SIG-M5 (cell line): Measurements from ENCODE around the gene CENPF.
"Not testable (repeated sequence)": the region's sequence is repeated elsewhere in the genome, so short reads cannot be mapped to it uniquely, and the experiment has no call there.

Experiments used
- DNase-seq: peaks from one replicate; lab custom pipeline; 2025; lab: John Stamatoyannopoulos, UW

CENPF gene

DNA sequence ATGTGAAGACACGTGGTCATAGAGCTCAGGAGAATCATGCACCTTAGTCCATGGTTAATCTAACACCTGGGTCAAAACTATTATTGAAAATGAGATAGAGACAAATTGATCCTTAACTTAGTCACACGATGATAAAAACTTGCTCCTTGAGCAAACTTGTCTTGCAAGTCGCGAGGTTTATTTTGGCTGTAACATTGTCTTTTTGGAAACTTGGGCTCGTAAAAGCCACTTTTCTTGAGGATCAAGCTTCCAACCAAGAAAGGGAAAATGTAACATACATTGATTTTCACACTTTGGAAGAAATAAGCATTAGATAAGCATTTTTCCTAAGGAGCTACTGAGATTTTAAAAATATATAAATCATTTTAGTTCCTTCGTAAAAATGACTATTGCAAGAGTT, 19.9 kb upstream of the CENPF start:
- no peak for DNase-seq

DNA sequence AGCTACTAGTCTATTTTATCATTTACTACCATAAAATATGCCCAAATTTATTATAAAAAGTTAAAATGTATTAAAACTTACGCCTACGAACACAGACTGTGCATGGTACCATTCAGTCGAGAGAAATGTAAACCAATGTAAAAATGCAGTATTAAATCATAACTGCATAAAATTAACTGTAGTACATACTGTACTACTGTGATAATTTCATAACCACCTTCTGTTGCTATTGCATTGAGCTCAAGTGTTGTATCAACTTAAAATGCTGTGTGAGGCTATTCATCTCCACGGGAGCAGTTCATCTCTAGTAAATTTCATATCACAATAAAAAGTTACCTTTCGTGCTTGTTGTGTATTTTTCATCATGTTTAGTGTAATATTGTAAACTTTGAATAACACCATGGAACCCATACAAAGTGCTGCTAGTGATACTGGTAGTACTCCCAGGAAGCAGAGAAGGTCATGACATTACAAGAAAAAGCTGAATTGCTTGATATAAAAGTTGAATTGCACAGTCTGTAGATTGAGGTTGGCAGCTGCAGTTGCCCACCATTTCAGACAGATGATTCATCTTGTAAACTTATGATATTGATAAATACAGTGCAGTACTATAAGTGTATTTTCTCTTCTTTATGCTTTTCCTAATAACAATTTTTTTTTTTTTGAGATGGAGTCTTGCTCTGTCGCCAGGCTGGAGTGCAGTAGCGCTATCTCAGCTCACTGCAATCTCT, 19.0 kb upstream of the CENPF start:
- DNase-seq: no peak

DNA sequence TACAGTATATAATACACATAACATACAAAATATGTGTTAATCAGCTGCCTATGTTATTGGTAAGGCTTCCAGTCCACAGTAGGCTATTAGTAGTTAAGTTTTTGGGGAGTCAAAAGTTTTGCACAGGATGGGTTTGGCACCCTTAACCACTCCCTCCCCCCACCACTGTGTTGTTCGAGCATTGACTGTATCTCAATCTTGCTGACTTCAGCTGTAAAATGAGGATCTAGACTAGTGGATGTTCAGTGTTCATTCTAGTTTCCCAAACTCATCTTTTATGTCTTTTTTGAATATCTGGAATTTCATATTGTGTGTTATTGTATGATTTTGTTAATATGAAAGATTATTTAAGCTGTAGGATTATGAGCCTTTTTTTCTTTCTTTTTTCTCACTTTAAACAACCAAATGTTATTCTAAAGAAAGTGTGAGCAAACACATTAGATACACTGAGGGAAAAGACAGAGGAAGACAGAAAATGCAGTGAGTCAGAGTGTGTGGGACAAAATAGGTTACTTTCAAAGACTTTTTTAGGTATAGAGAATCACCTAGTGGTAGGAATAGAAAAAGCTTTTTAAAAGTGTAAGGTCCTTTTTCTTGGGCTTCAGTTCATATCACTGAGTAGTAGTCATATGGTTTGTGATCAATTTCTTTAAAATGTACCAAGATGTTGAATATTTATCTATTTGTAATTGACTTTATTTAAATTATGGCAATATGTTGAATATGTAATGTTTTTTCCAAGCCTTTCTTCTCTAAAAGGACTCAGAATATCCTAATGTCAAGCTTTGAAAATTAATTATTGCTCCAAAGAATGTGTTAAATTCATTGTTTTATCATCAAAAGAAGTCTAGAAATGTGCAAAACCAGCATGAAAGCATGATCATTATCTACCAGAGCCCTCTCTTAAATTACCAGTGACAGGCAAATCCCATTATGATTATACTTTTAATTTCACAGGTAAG, 17.9 kb upstream of the CENPF start:
- no peak for DNase-seq

DNA sequence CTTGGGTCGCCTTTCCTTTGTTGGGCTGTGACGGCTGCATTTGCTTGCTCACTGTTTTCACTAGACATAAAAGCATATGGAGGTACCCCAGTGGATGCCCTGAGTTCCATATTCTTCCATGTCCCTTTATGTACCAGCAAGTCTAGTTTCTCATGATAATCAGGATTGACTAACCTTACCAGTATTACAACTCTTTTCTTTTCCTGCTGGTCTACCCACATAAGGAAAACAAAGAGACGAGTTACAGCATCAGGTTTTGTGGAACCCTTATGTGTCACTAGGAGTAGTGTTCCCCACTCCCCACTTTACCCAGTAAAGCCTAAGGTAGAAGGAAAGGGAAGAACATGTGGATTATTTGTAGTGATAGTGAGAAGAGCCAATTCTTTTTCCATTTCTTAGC, 16.4 kb upstream of the CENPF start:
- DNase-seq: no peak

DNA sequence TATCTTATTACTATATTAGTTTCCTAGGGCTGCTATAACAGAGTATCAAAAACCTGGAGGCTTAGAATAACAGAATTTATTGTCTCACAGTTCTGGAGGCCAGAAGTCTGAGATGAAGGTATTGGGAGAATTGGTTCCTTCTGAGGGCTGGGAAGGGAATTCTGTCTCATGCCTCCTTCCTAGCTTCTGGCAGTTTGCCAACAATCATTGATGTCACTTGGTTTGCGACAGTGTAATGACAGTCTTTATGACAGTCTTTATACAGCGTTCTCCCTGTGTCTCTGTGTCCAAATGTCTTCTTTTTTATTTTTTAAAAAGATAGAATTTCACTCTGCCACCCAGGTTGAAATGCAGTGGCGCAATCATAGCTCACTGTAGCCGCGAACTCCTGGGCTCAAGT, 15.8 kb upstream of the CENPF start:
- DNase-seq: no peak

DNA sequence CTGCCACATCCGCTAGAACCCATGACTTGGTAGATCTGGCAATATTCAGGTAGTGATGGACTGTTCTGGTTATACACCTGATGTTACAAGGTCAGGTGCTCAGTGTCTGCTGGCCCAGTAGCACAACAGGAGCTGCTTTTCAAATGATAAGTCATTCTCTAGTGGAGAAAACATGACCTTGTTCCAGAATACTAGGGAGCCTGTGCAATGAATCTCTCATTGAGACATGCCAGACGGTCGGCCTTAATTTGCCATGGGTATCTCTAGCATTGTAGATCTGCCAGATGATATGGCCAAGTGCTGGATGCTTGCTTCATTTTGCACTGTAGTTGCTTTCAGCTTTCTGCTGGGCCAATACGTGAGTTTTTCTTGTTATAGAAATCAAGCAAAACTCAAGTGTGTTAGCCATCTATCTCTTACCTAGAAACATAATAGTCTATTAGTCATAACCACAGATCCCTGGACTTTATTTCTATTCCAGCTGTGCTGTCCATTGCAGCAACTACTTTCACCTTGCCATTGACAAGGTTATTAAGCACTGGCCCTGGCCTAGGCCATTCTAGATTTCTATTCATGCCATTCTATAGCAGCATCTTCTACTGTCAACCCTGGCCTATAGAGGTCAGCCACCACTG, 13.9 kb upstream of the CENPF start:
- no peak for DNase-seq

DNA sequence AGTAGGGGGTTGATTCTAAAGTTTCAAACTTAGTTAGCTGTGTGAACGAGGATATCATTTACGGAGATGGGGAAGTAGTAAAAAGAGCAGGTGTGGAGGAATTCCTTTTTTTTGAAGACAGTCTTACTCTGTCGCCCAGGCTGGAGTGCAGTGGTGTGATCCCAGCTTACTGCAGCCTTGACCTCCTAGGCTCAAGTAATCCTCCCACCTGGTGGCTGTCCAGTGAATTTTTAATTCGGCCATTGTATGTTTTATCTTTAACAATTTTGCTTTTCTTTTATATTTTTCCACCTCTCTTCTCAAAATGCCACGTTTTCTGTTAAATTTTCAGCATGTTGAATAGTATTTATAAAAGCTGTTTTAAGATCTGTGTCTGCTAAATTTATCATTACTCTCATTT, 12.3 kb upstream of the CENPF start:
- DNase-seq: no peak

DNA sequence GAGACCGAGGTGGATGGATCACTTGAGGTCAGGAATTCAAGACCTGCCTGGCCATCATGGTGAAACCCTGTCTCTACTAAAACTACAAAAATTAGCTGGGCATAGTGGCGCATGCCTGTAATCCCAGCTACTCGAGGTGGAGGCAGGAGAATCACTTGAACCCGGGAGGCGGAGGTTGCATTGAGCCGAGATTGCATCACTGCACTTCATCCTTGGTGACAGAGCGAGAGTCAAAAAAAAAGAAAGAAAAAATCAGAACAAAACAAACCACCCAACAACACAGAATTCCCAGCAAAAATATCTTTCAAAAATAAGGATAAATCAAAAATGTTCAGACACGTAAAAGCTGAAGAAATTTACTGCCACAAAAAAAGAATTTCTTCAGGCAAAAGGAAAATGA, 11.1 kb upstream of the CENPF start:
- not testable (repeated sequence) for DNase-seq

DNA sequence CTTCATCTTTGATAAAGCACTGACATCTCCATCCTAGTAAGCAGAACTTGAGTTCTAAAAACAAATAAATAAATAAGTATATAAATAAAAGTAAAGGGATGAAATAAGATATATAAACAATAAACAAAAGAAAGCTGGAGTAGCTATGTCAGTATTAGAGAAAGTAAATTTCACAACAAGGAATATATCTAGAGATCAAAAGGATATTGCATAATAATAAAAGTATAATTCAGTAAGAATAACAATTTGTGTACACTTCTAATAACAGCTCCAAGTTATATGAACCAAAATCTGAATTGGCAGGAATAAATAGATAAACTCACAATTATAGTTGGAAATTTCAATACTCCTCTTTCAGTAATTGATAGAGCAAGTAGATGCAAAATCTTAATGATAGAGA, 9.8 kb upstream of the CENPF start:
- DNase-seq: no peak

DNA sequence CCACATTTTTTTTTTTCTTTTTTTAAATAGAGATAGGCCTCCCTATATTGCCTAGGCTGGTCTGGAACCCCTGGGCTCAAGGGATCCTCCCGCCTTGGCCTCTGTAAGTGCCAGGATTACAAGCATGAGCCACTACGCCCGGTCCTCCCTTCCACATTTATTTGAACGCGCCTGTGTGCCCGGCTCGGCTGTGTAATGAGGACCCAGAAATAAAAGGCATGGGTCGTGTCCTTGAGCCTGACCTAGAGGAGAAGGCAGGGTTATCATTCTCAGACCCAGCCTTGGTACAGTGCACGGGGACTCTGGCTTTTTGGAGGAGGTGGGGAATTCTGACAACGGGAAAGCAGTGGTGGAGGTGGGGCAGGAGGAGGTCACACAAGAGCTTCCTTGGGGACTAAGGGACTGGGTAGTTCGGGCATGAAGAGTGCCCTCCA, 841 bp downstream of the CENPF start:
- no peak for DNase-seq

DNA sequence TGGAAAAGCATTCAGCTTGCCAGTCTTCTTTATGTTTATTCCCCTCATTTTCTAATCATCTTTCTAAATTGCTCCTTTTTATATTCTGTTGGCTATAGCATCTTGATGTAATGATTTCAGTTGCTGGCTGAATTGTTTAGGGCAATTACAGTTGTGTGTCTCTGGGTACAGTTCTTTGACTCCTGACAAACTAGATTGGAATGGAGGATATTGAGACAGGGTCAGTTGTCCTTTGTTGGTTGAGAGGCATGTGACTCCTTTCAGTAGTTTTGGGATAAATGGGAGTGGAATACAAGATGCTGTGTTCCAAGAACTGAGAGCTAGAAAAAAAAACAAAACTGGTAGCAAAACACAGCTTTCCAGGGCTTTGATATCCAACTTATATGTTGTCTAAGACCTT, 1.5 kb downstream of the CENPF start:
- no peak for DNase-seq

DNA sequence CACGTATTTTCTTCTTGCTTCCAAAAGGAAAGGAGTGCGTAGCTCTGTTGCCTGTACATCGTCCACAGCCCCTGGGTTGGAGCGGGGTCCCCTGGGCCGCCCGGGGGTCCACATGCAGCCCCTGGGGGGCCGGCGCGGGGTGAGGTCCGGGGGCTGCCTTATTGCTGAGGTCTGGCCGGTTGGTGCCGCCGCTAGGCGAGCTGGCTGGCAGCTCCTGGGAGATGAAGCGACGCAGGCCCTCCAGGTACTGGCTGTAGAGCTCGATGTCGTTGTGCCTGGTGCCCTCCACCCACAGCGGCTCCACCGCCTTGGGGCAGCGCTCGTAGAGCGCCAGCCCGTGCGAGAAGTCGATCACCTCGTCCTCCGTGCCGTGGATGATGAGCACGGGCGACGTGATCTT, 2.5 kb downstream of the CENPF start:
- not testable (repeated sequence) for DNase-seq

DNA sequence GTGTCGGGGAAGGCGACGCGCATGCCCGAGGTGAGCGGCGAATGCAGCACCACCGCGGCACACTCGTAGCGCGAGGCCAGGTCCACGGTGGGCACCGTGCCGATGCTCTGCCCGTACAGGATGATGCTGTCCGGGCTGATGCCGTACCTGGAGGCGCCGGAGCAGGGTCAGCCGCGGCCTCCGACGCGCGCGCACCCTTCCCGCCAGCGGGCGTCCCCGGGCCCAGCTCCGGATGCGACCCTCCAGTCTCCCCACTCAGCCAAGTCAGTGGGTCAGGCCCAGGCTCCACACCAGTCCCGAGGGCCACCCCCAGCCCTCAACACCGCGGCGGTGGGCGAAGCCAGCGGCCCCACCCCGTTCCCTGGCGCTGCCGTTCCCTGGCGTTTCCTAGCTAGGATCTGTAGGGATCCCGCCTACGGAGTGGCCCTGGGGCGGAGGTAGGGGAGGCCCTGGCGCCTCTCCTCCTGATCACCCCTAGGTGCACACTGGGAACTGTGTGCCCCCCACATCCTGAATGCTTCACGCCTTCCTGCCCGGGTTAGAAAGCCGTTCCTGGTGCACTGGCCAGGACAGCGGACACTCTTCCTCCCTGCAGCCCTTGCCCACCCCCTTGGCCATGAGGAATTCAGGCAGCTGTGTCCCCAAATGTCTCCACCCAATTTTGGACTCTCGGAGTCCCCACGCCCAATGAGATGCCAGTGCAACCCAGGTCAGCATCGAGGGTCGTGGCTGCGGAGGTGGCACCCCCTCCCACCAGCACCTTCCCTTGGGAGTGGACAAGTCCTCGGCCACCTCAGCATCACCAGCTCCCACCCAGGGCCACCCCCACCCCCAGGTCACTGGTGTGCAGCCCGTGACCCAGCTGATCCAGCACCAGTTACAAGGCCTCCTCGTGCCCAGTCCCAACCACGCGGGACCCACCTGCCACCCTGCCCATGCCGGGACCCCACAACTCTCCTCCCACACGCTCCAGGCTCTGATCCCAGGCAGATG, 3.2 kb downstream of the CENPF start:
- not testable (repeated sequence) for DNase-seq

DNA sequence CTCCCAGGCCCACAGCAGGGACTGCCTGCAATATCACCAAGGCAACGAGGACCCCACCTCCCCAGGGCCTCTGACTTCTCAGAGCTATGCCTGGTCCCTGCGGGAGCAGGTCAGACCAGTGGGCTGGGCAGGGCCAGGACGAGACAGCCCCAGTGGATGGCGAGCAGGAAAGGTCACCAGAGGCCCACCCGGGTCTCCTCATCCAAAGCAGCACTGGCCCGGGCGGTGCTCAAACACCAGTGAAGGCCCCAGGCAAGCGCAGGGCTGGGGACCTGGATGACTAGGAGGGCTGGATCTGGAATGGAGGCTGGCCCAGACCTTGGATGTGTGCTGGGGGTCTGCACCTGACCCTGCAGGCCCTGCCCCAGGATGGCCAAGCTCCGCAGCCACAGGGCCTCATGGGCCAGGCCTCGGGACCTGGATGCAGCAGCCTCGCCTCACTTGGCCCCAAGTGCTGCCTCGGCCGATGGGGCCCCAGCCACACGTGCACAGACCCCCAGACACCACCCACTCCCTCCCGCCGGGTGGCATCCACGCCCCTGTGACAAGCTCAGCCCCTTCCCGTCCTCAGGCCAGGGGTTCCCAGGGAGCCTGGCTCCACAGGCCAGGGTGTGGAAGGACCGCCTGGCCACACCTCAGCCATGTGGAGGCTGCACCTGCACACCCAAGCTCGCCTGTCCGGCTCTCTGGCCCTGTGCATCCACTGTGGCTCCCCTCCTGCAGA, 4.7 kb downstream of the CENPF start:
- not testable (repeated sequence) for DNase-seq

DNA sequence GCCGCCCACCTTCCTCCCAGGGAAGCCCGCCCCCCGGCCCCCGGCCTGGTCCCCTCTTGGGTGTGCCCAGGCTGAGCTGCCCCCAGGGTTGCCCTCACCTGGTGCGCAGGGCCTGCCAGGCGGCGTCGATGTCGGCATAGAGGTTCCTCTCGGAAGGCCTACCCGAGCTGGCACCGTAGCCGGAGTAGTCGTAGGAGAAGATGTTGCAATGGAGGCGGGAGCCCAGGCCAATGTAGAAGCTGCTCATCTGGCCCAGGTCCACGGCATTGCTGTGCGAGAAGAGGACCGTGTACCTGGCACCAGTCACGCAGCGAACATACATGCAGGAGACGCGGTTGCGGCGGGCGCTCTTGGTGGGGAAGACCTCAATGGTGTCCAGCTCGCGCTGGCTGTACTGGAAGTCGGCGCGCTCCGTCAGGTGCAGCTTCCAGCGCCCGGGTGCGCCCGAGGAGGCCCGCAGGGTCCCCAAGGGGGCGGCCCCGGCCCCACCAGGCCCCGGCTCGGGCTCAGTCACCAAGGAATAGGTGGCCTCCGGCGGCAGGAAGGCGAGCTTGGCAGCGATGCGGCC, 5.3 kb downstream of the CENPF start:
- DNase-seq: not testable (repeated sequence)

DNA sequence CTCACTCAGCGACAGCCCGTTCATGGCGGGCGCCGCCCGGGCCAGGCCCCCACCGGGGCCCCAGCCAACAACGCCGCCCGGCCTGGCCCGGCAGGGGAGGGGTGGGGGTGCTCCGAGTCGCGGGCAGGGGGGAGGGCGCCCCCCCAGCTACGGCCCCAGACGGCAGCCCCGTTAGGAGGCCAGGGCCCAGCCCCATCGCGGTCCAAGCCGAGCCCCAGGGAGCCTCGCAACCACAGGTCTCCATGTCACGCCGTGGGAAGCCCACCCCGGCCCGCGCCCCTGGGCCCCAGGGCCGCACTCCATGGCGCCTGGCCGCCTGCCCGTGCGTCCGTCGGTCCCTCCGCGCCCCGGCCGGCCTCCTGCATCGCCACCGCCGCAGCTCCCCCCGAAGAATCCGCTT, 5.8 kb downstream of the CENPF start:
- not testable (repeated sequence) for DNase-seq

DNA sequence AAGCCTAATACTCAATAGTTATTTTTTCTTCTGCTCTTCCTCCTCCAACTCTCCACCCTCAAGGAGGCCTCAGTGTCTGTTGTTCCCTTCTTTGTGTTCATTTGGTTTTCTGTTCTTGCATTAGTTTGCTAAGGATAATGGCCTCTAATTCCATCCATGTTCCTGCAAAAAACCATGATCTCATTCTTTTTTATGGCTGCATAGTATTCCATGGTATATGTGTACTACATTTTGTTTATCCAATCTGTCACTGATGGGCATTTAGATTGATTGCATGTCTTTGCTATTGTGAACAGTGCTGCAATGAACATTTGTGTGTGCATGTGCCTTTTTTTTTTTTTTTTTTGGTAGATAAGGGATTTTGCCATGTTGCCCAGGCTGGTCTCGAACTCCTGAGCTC, 6.7 kb downstream of the CENPF start:
- DNase-seq: no peak

DNA sequence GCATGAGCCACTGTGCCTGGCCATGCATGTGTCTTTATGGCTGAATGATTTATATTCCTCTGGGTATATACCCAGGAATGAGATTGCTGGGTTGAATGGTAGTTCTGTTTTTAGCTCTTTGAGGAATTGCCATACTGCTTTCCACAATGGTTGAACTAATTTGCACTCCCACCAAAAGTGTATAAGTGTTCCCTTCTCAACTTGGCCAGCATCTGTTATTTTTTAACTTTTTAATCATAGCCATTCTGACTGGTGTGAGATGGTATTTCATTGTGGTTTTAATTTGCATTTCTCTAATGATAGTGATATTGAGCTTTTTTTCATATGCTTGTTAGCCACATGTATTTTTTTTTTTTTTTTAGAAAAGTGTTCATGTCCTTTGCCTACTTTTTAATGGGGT, 7.1 kb downstream of the CENPF start:
- not testable (repeated sequence) for DNase-seq

DNA sequence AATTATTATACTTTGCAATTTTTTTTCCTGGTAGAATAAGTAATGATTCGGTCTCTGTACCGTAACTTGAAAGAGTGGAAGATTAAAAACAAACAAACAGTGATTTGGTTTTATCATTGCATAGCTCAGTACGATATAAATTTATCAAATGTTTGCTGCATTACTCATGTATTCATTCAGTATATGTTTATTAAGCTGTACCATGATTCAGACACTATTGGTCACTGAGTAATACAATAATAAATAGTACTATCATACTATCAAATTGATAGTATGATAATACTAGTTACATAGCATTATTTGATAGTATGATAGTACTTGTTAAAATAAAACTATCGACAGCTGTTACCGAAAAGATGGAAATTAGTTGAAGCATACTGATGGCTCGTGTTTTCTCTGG, 12.1 kb downstream of the CENPF start:
- DNase-seq: no peak

DNA sequence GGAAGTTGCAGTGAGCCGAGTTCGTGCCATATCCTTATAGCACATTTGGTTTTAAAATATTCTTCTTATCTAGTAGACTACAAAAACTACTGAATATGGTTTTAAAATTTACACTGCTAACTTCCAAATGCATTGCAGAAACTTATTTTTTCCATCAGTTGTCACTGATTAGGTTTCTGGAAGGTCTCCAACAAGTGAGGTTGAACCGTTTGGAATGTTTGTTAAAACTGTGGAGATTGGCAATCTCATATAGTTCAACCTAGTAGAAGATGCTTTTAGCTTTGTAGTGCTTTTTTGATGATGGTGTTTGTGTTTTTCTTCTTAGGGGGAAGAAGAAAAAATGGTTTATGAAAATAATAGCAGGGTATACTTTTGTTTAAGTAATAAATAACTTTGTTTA, 12.9 kb downstream of the CENPF start:
- DNase-seq: no peak
